ENCODE data around the gene CCNT1. TPM values are rescaled to one million over a fixed set of nuclear protein-coding genes. Genes with fewer than 3 reads are reported as not detected.

Gene CCNT1
- total and polyA plus RNA-seq, 2 of the 13 experiments (the other 11 are each of a cell fraction or from before 2014, with no cell fraction given), result 18.0 to 28.2 TPM

DNA sequence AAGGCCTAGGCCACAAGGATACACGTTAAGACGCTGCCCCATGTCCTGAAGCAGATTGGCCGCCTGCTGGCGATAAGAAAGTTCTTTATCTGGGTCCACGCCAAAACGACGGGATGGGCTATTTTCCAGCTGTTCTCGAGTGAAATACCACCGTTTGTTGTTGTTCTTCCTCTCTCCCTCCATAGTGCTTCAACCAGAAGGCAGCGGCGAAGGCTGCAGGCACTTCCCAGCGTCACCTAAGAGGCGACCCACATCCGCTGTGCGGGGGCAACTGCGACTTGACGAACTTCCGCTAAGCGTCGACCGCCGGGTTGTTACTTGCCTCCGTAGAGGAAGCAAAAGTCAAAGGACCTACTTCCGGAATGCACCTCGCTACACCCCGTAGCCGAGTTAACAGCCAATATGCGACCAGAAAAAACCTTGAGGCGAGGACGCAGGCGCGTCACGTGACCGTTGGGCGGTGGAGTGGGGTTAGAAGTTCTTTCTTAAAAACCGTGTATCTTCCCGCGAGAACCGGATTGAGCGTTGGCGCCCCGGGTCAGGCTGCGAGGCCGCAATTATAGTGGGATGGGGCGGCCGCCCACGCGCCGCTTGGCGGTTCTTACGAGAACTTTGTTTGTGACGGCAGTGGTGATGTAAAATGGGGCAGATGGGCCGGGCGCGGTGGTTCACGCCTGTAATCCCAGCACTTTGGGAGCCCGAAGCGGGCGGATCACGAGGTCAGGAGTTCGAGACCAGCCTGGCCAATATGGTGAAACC lies at the start of gene CCNT1 (continued):
- TF ChIP-seq ZNF607 (CRISPR knock-in tag; IDR thresholded peaks at IDR 0.05; ENCODE audit: borderline replicate concordance) (peak; percentile 77; the same call in 1 of the 2 replicates), ATF7-NPFF (CRISPR knock-in tag; IDR thresholded peaks at IDR 0.05; ENCODE audit: low read depth) (peak; percentile 53), ZNF792 (CRISPR knock-in tag; IDR thresholded peaks at IDR 0.05) (peak; percentile 18; the same call in 1 of the 2 replicates), ZNF543 (CRISPR knock-in tag; IDR thresholded peaks at IDR 0.05) (peak; percentile 76), CCAR2 (optimal IDR thresholded peaks at IDR 0.05; ENCODE audit: low read depth, low read length) (no peak), HMGA1 (CRISPR knock-in tag; conservative IDR thresholded peaks at IDR 0.05) (no peak), ZNF790 (CRISPR knock-in tag; IDR thresholded peaks at IDR 0.05; ENCODE audit: borderline replicate concordance) (no peak), ZBTB42 (CRISPR knock-in tag; IDR thresholded peaks at IDR 0.05) (no peak), ZNF709 (CRISPR knock-in tag; IDR thresholded peaks at IDR 0.05) (peak; percentile 80), RARA (CRISPR knock-in tag; IDR thresholded peaks at IDR 0.05) (no peak), ZNF839 (CRISPR knock-in tag; IDR thresholded peaks at IDR 0.05; ENCODE audit: borderline replicate concordance) (no peak), ZNF670 (CRISPR knock-in tag; IDR thresholded peaks at IDR 0.05; ENCODE audit: borderline replicate concordance) (peak; percentile 72), REXO4 (CRISPR knock-in tag; IDR thresholded peaks at IDR 0.05; ENCODE audit: borderline replicate concordance) (no peak), ZNF484 (CRISPR knock-in tag; IDR thresholded peaks at IDR 0.05; ENCODE audit: borderline replicate concordance, low read depth) (no peak), TGIF2 (CRISPR knock-in tag; IDR thresholded peaks at IDR 0.05) (peak; percentile 83), EZH2 (conservative IDR thresholded peaks at IDR 0.05; ENCODE audit: low read depth, low read length) (no peak), ZNF720 (CRISPR knock-in tag; IDR thresholded peaks at IDR 0.05) (no peak), CENPX (CRISPR knock-in tag; IDR thresholded peaks at IDR 0.05) (no peak)
- TF ChIP-seq, protein P1, sequence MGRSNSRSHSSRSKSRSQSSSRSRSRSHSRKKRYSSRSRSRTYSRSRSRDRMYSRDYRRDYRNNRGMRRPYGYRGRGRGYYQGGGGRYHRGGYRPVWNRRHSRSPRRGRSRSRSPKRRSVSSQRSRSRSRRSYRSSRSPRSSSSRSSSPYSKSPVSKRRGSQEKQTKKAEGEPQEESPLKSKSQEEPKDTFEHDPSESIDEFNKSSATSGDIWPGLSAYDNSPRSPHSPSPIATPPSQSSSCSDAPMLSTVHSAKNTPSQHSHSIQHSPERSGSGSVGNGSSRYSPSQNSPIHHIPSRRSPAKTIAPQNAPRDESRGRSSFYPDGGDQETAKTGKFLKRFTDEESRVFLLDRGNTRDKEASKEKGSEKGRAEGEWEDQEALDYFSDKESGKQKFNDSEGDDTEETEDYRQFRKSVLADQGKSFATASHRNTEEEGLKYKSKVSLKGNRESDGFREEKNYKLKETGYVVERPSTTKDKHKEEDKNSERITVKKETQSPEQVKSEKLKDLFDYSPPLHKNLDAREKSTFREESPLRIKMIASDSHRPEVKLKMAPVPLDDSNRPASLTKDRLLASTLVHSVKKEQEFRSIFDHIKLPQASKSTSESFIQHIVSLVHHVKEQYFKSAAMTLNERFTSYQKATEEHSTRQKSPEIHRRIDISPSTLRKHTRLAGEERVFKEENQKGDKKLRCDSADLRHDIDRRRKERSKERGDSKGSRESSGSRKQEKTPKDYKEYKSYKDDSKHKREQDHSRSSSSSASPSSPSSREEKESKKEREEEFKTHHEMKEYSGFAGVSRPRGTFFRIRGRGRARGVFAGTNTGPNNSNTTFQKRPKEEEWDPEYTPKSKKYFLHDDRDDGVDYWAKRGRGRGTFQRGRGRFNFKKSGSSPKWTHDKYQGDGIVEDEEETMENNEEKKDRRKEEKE (IDR thresholded peaks at IDR 0.05), result no peak
- TF ChIP-seq, protein P2, sequence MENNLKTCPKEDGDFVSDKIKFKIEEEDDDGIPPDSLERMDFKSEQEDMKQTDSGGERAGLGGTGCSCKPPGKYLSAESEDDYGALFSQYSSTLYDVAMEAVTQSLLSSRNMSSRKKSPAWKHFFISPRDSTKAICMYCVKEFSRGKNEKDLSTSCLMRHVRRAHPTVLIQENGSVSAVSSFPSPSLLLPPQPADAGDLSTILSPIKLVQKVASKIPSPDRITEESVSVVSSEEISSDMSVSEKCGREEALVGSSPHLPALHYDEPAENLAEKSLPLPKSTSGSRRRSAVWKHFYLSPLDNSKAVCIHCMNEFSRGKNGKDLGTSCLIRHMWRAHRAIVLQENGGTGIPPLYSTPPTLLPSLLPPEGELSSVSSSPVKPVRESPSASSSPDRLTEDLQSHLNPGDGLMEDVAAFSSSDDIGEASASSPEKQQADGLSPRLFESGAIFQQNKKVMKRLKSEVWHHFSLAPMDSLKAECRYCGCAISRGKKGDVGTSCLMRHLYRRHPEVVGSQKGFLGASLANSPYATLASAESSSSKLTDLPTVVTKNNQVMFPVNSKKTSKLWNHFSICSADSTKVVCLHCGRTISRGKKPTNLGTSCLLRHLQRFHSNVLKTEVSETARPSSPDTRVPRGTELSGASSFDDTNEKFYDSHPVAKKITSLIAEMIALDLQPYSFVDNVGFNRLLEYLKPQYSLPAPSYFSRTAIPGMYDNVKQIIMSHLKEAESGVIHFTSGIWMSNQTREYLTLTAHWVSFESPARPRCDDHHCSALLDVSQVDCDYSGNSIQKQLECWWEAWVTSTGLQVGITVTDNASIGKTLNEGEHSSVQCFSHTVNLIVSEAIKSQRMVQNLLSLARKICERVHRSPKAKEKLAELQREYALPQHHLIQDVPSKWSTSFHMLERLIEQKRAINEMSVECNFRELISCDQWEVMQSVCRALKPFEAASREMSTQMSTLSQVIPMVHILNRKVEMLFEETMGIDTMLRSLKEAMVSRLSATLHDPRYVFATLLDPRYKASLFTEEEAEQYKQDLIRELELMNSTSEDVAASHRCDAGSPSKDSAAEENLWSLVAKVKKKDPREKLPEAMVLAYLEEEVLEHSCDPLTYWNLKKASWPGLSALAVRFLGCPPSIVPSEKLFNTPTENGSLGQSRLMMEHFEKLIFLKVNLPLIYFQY (CRISPR knock-in tag; IDR thresholded peaks at IDR 0.05; ENCODE audit: borderline replicate concordance), result peak; percentile 36; the same call in 1 of the 2 replicates
- TF ChIP-seq, protein P3, sequence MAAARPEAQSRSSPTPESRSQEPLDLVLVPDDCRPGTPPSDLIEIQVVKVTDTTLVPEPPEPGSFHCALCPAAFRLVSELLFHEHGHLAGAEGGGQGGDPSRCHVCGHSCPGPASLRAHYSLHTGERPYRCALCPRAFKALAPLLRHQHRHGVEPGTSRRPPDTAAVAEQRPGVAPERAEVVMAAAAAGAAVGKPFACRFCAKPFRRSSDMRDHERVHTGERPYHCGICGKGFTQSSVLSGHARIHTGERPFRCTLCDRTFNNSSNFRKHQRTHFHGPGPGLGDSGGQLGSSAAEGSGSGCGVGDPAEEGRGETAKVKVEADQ (CRISPR knock-in tag; IDR thresholded peaks at IDR 0.05; ENCODE audit: borderline replicate concordance), result no peak
